HCT116 (cell line): ENCODE data around the gene GDPD5. TPM values are rescaled to one million over a fixed set of nuclear protein-coding genes. Genes with fewer than 3 reads are reported as not detected.

Experiments used
- ATAC-seq: fragments of 200-7000 bp; cut with Tn5 transposase; 2 replicates; pipeline ENCODE4 v1.9.1; 2020; ENCODE audit warnings: mild to moderate bottlenecking, moderate library complexity
- BruUV-seq: library from RNA; stranded (reverse); fragments of 400-500 nt; replicated peaks from 2 replicates; lab custom pipeline; 2021; lab: Mats Ljungman, UMichigan
- CTCF ChIA-PET: fragments of 300-600 bp; sonication (Branson Sonifier 250); formaldehyde crosslinking; loops from one replicate; lab custom pipeline; 2021; ENCODE audit warnings: antibody characterized with exemption; lab: Charles Lee
- POLR2A ChIA-PET: fragments of 300-600, 350-600 bp; sonication (Branson Sonifier 250); formaldehyde crosslinking; loops from one replicate; lab custom pipeline; 2021; ENCODE audit warnings: antibody characterized with exemption; lab: Charles Lee
- RAD21 ChIA-PET, 2 experiments: fragments of 300-600 bp; sonication (Branson Sonifier 250); formaldehyde crosslinking; loops; one replicate each; lab custom pipeline; 2023; ENCODE audit warnings: low total read pairs in 2 of 2; ENCODE audit not compliant: uncharacterized antibody in 2 of 2, unreplicated experiment in 2 of 2, low non-redundant PET in 1 of 2; lab: Charles Lee
- DNase-seq: peaks from one replicate; pipeline ENCODE4 v3.0.0-alpha.2; 2010; ENCODE audit warnings: low read depth, low spot score
- H2AFZ ChIP-seq: fragments of 200-600 bp; shearing (Covaris generic), sonication (generic); 2 replicates; pipeline ENCODE4 v1.6.1; 2017; ENCODE audit warnings: low read depth, mixed run types, mixed read lengths, antibody characterized with exemption, low read length; ENCODE audit not compliant: poor library complexity, severe bottlenecking
- H3K27ac ChIP-seq: 2 replicates; pipeline ENCODE4 v1.5.1; 2012; ENCODE audit warnings: low read depth, low read length
- H3K27me3 ChIP-seq: fragments of 200-600 bp; sonication (generic); 2 replicates; pipeline ENCODE4 v1.6.1; 2016; ENCODE audit warnings: mixed run types, low read length, mixed read lengths; ENCODE audit not compliant: insufficient read depth
- H3K36me3 ChIP-seq, 2 experiments: fragments of 200-500 bp in 1 of 2; fragments of 200-600 bp in 1 of 2; sonication (Bioruptor generic) in 1 of 2; sonication (generic) in 1 of 2; 2 replicates each; pipeline versions ENCODE4 v1.5.1 to v1.6.1; 2014 to 2016; ENCODE audit warnings: low read length in 2 of 2, inconsistent platforms in 1 of 2, mixed read lengths in 1 of 2, mixed run types in 1 of 2; ENCODE audit not compliant: insufficient read depth in 2 of 2, control insufficient read depth in 1 of 2
- H3K4me1 ChIP-seq, 2 experiments: fragments of 200-600 bp in 1 of 2; sonication (generic) in 1 of 2; 2 replicates each; pipeline versions ENCODE4 v1.5.1 to v1.6.1; 2012 to 2017; ENCODE audit warnings: low read length in 2 of 2, inconsistent platforms in 1 of 2, mild to moderate bottlenecking in 1 of 2, mixed read lengths in 1 of 2, mixed run types in 1 of 2, moderate library complexity in 1 of 2; ENCODE audit not compliant: insufficient read depth in 2 of 2, control insufficient read depth in 1 of 2
- H3K4me2 ChIP-seq: fragments of 200-600 bp; sonication (generic); 2 replicates; pipeline ENCODE4 v1.6.1; 2017; ENCODE audit warnings: mixed run types, low read length, mixed read lengths
- H3K4me3 ChIP-seq, 2 experiments: fragments of 200-600 bp in 1 of 2; sonication (generic) in 1 of 2; replicated peaks in 1 of 2; 2 replicates each; pipeline ENCODE4 v1.5.1; 2011 to 2016; ENCODE audit warnings: low read length in 2 of 2, control low read depth in 1 of 2, low read depth in 1 of 2, mild to moderate bottlenecking in 1 of 2, mixed read lengths in 1 of 2, mixed run types in 1 of 2
- H3K79me2 ChIP-seq: fragments of 200-600 bp; sonication (generic); 2 replicates; pipeline ENCODE4 v1.6.1; 2017; ENCODE audit warnings: mild to moderate bottlenecking, mixed run types, low read length, moderate library complexity, mixed read lengths; ENCODE audit not compliant: insufficient read depth
- H3K9ac ChIP-seq: fragments of 200-600 bp; sonication (generic); 2 replicates; pipeline ENCODE4 v1.6.1; 2016; ENCODE audit warnings: low read length, mixed read lengths
- H3K9me2 ChIP-seq: fragments of 200-600 bp; sonication (generic), shearing (Covaris generic); 2 replicates; pipeline ENCODE4 v1.6.1; 2017; ENCODE audit warnings: mixed run types, mild to moderate bottlenecking, moderate library complexity; ENCODE audit not compliant: insufficient read depth
- H3K9me3 ChIP-seq, 2 experiments: fragments of 200-500 bp in 1 of 2; fragments of 200-600 bp in 1 of 2; sonication (Bioruptor generic) in 1 of 2; sonication (generic) in 1 of 2; 2 replicates each; pipeline ENCODE4 v1.6.1; 2014 to 2017; ENCODE audit warnings: low read length in 2 of 2, mixed read lengths in 2 of 2, inconsistent platforms in 1 of 2, low read depth in 1 of 2, mild to moderate bottlenecking in 1 of 2, mixed run types in 1 of 2, moderate library complexity in 1 of 2; ENCODE audit not compliant: control insufficient read depth in 1 of 2, insufficient read depth in 1 of 2
- H4K20me1 ChIP-seq: fragments of 200-600 bp; sonication (generic), shearing (Covaris generic); 2 replicates; pipeline ENCODE4 v1.6.1; 2017; ENCODE audit warnings: mixed run types, mild to moderate bottlenecking, moderate library complexity; ENCODE audit not compliant: insufficient read depth
- CBX3 ChIP-seq: IDR thresholded peaks from 2 replicates; pipeline ENCODE4 v1.6.1; 2012; ENCODE audit warnings: low read depth
- CEBPB ChIP-seq: IDR thresholded peaks from 2 replicates; pipeline ENCODE4 v1.6.1; 2012; ENCODE audit warnings: low read depth
- CTCF ChIP-seq, 3 experiments: fragments of 200-600 bp in 1 of 3; sonication (generic) in 1 of 3; IDR thresholded peaks in 2 of 3; conservative IDR thresholded peaks in 1 of 3; 2 replicates each; pipeline ENCODE4 v1.5.1; 2012 to 2017; ENCODE audit warnings: low read depth in 2 of 3, low read length in 2 of 3, antibody characterized with exemption in 1 of 3, borderline replicate concordance in 1 of 3, control low read depth in 1 of 3, mild to moderate bottlenecking in 1 of 3, mixed read lengths in 1 of 3, mixed run types in 1 of 3, moderate library complexity in 1 of 3; ENCODE audit not compliant: insufficient read depth in 1 of 3
- FOSL1 ChIP-seq: IDR thresholded peaks from 2 replicates; pipeline ENCODE4 v1.6.1; 2012; ENCODE audit warnings: low read depth
- POLR2A ChIP-seq: IDR thresholded peaks from 2 replicates; pipeline ENCODE4 v1.7.0; 2011; ENCODE audit warnings: borderline replicate concordance; ENCODE audit not compliant: insufficient read depth, insufficient read length; ENCODE audit errors: extremely low read depth
- REST ChIP-seq: IDR thresholded peaks from 2 replicates; pipeline ENCODE4 v1.6.1; 2012; ENCODE audit warnings: low read depth
- YY1 ChIP-seq: IDR thresholded peaks from 2 replicates; pipeline ENCODE4 v1.6.1; 2011; ENCODE audit warnings: low read length, low read depth, moderate library complexity, mild to moderate bottlenecking; ENCODE audit not compliant: insufficient replicate concordance; ENCODE audit errors: extremely low read depth
- ZBTB33 ChIP-seq: IDR thresholded peaks from 2 replicates; pipeline ENCODE4 v1.6.1; 2011; ENCODE audit warnings: mild to moderate bottlenecking, low read length, moderate library complexity; ENCODE audit not compliant: insufficient replicate concordance; ENCODE audit errors: extremely low read depth
- ZFX ChIP-seq: fragments of 450-650 bp; IDR thresholded peaks from 2 replicates; pipeline ENCODE4 v1.6.1; 2017
- ZNF274 ChIP-seq: fragments of 200-500 bp; sonication (Bioruptor generic); IDR thresholded peaks from 2 replicates; pipeline ENCODE4 v1.6.1; 2014; ENCODE audit warnings: mild to moderate bottlenecking, low read depth, low read length, inconsistent platforms
- intact Hi-C: fragments of 100-400 bp; cut with micrococcal nuclease; formaldehyde crosslinking; loops from 2 replicates; pipeline ENCODE4 v1.10.0; 2022
- total RNA-seq: library from RNA; stranded (reverse); gene quantifications from one replicate; pipeline ENCODE4 v1.2.1, GENCODE V29; 2021; ENCODE audit not compliant: unreplicated experiment
- TF ChIP-seq, protein P1 (sequence below): IDR thresholded peaks from 2 replicates; pipeline ENCODE4 v1.6.1; 2012

The GDPD5 gene
- total RNA-seq, 1 experiment from 2014 or later, result 27.5 TPM

- CTCF ChIA-PET, result no interaction called here
- Histone ChIP-seq H3K9me3 (no peaks in the 10 kb centered on the region), H3K4me3 (no peak overlapping the region), H3K27ac (no peak overlapping the region), H3K9me2 (no peaks in the 10 kb centered on the region), H3K36me3 (no peaks in the 10 kb centered on the region), H3K79me2 (no peaks in the 10 kb centered on the region), H3K9ac (no peak overlapping the region), H3K4me1 (peaks cover 28 to 29% of the 10 kb centered on the region in 2 experiments), H2AFZ (no peak overlapping the region), H3K4me2 (no peak overlapping the region), H3K27me3 (no peaks in the 10 kb centered on the region), H4K20me1 (no peaks in the 10 kb centered on the region)
- DNase-seq (no peak), ATAC-seq (no peak)
- POLR2A ChIA-PET, result no interaction called here
- no TSS peak for BruUV-seq
- TF ChIP-seq ZBTB33, result no peak
- TF ChIP-seq FOSL1, result no peak
- no peak for TF ChIP-seq YY1
- no peak for TF ChIP-seq POLR2A
- no peak for TF ChIP-seq CTCF (IDR thresholded peaks at IDR 0.05 in 2 of 3, conservative IDR thresholded peaks at IDR 0.05 in 1 of 3; ENCODE audit: borderline replicate concordance in 1 of 3, insufficient read depth in 1 of 3, low read depth in 2 of 3, low read length in 2 of 3)
- TF ChIP-seq ZNF274, result no peak
- TF ChIP-seq REST, result no peak
- TF ChIP-seq, protein P1, sequence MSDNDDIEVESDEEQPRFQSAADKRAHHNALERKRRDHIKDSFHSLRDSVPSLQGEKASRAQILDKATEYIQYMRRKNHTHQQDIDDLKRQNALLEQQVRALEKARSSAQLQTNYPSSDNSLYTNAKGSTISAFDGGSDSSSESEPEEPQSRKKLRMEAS, result no peak
- no peak for TF ChIP-seq CBX3
- no peak for TF ChIP-seq ZFX
- TF ChIP-seq CEBPB, result no peak
- intact Hi-C loops, result no loop called here
- RAD21 ChIA-PET, result no interaction called here
Observed at GRCh38 chr11:75487365-75487764, 38.4 kb downstream of the GDPD5 start.
